HG03108 (cell line): ENCODE measurements around the gene GOSR1.
"Not testable (repeated sequence)": the region's sequence is repeated elsewhere in the genome, so short reads cannot be mapped to it uniquely, and the experiment has no call there.

Source experiments
- ATAC-seq: cut with Tn5 transposase; IDR thresholded peaks from one replicate; pipeline ENCODE4 v1.9.1; 2021; ENCODE audit warnings: moderate library complexity; ENCODE audit not compliant: unreplicated experiment

The GOSR1 gene

GRCh38 chr17:30505868-30506417 lies 28.7 kb downstream of the GOSR1 start:
- ATAC-seq = no peak

DNA sequence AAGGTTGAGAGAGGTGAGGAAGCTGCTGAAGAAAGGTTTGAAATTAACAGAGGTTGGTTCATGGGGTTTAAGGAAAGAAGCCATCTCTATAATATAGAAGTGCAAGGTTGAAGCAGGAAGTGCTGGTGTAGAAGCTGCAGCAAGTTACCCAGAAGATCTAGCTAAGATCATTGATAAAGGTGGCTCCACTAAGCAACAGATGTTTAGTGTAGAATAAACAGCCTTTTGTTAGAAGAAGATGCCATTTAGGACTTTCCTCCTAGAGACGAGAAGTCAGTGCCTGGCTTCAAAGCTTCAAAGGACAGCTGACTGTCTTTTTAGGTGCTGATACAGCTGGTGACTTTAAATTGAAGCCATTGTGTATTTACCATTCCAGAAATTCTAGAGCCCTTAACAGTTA lies 29.3 kb downstream of the GOSR1 start:
- no peak for ATAC-seq

- no peak for ATAC-seq
Observed at GRCh38 chr17:30513346-30513745, 36.1 kb downstream of the GOSR1 start.

DNA sequence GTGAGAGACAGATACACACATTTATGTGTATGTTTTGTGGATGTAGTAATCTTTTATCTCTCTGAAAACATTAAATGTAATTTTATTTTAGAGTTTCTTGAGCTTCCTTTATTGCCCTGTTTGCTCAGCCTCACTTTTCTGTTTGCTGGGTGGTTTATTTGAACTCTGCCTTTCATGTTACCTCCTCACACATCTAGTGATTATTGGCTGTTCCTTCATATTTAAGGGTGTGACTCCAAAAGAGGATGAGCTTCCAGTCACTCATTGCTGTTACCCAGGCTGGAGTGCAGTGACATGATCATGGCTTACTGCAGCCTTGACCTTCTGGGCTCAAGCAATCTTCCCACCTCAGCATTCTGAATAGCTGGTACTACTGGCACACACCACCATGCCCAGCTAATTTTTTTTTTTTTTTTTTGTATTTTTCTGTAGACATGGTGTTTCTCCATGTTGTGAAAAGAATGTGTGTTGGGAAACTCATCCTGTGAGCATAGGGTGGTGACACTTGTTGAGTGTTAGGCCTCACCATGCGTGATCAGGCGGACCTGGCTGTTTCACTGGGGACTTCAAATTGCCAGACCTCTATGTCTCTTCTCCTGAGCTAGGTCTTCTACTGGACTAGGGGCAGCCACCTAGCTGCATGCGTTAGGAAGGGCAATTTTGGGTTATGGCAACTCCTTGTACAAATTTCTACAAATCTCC lies 37.8 kb downstream of the GOSR1 start:
- ATAC-seq = no peak

- no peak for ATAC-seq
Observed at GRCh38 chr17:30517786-30518185, 40.6 kb downstream of the GOSR1 start.

DNA sequence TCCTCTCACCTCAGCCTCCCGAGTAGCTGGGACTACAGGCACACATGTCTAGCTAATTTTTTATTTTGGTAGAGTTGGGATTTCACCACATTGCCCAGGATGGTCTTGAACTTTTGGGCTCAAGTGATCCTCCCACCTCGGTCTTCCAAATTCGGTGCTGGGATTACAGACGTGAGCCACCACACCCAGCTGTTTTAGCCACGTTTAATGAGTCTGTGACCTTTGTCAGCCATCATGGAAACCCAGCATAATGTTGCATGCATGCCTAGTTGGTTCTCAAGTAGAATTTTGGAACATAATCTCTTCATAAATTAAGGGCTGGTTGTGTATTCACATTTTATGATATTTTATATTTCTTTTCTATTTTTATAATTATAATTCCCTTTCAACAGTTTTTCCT lies 42.0 kb downstream of the GOSR1 start:
- ATAC-seq = no peak

- ATAC-seq = no peak
Observed at GRCh38 chr17:30519707-30520106, 42.5 kb downstream of the GOSR1 start.

DNA sequence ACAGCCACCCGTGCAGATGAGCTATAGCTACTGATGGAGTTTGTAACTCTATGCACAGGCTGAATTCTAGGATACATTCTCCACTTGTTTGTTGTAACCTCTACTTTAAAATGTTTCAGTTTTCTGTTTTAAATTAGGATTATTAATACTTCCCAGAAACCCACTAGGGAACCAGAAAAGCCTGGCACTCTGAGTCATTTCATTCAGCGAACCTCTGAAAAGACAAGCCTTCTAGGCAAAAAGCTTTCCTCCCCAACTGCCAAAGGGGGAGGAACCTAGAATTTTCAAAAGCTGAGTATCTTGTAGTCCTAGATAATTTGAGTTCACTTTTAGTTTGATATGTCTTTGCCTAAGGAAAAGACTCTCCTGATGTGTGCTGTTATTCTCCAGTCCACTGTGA lies 43.2 kb downstream of the GOSR1 start:
- ATAC-seq = no peak

DNA sequence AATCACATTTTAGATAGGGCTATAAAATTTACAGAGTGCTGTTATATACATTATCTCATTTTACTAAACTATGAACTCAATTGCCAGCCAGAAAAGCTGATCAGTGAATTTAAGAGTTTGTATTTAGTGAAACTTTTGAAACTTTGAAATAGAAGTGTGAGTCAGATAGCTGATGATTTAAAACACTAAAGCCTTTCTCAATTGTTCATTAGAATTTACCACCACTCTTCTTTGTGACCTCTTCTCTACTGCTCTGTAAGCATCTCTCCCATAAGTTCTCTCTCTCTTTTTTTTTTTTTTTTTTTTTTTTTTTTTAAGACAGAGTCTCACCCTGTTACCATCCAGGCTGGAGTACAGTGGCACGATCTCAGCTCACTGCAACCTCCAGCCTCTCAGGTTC lies 43.7 kb downstream of the GOSR1 start:
- no peak for ATAC-seq

DNA sequence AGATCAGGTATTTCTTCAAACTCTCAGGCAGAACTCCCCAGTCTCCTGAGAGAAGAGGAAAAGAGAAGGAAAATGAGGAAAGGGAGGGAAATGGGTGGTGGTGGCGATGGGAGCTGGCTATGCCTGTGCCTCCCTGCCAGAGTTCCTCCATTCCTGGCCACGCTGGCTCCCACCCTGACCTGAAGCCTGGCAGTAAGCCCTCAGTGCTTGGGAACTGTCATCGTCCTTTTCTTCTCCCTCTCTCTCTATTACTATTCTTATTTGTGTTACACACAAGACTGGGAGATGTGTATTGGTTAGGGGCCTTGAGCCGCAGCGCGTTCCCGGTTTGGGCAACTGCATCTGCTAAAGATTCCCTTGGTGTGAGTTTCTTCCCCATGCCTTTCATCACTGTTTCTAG lies 44.6 kb downstream of the GOSR1 start:
- no peak for ATAC-seq

- ATAC-seq = not testable (repeated sequence)
Observed at GRCh38 chr17:30523236-30523635, 46.0 kb downstream of the GOSR1 start.

GRCh38 chr17:30524847-30525246 lies 47.6 kb downstream of the GOSR1 start:
- ATAC-seq = no peak

GRCh38 chr17:30526401-30526800 lies 49.2 kb downstream of the GOSR1 start:
- no peak for ATAC-seq

- ATAC-seq = not testable (repeated sequence)
Observed at GRCh38 chr17:30528701-30529100, 51.5 kb downstream of the GOSR1 start.

DNA sequence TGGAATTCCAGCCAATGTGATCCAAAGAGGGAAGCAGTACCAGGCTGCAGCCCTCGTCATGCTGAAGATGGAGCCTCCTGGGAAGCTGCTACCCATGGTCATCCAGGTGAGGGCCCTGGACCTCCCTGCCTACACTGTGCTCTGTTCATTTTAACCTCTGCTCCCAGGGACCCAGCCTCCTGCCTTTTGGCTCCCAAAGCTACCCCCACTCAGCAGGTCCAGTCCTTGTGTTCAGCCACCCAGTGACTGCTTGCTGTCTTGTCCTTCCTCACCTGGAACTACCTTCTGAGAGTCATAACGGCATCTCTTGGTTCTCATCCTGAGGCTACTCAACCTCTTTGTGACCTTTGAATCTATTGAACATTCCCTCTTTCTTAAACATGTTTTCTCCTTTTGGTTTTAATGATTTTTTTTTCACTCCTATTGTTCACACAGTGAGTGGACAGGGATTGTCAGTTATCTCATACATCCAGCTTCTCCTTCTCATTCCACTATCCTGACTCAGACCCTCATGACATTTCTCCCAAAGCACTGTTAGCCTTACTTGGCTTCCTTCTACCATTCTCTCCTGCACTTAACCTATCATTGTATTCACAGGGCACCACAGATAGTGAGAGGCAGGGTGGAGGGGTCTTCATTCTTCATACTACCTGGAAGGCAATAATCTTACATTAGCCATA lies 53.3 kb downstream of the GOSR1 start:
- ATAC-seq = no peak

DNA sequence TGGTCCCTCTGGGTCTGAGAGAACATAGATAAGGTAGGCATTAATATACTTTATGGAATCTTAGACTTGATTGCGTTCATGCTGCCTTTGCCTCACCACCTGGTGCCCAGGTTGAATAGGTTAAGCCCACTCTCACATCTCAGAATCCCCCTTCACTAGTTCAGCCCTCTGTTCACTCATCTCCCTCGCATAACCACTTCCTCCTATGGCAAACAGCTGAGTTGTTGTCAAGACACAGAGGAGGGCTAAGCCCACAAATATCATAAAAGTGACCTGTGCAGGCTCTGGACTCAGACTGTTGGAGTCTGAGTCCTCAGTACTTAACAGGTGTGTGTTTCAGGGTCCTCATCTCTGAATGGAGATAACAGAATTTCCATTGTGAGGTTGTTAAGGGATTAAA lies 55.7 kb downstream of the GOSR1 start:
- ATAC-seq = no peak

- no peak for ATAC-seq
Observed at GRCh38 chr17:30534298-30534697, 57.1 kb downstream of the GOSR1 start.

DNA sequence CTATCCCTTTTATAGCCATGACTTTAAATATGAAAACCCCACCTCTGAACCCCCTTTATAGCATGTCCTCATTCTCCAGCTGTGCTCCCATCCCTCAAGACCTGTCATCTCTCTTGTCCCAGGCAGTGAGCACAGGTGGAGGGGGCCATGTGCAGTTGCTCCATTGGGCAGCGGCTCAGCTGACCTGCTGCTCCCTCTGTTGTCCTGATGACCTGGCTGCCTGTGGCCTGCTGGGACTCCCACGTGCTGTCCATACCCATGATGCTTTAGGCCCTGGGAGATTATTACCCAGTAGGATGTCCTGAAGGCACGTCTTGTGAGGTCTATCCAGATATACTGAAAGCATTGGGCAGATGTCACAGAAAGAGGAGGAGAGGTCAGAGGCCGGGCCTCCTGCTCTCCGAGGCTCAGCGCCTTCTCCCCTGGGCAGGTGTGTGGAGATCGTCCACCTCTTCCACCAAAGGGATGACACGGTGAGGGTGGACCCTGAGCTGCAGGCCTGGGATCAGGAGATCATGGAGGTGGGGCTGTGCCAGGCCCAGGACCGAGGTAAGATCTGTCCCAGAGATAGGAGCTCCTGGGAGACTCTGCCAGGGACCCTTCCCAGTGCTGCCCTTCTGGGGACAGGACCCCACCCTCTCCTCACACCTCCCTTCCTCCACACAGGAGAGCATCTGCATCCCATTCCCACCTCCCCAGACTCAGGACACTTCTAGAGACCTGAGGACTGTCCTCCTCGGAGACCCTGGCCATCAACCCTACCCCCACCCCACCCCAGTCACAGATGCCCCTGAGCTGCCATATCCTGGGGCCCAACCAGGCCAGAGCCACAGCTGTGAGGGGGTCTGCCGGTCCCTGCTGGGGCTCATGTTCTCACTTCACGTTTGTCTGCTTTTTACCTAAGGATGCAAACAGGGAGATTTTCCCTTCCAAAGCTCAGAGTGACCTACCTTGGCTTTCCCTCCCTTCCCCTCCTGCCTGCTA lies 58.0 kb downstream of the GOSR1 start:
- ATAC-seq = no peak

DNA sequence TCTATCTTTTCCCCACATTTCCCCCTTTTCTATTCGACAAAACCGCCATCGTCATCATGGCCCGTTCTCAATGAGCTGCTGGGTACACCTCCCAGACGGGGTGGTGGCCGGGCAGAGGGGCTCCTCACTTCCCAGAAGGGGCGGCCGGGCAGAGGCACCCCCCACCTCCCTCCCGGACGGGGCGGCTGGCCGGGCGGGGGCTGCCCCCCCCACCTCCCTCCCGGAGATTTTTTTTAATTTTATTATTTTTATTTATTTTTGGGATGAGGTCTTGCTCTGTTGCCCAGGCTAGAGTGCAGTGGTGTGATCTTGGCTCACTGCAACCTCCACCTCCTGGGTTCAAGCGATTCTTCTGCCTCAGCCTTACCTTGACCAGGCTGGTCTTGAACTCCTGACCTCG lies 59.6 kb downstream of the GOSR1 start:
- ATAC-seq = not testable (repeated sequence)

GRCh38 chr17:30537667-30538066 lies 60.5 kb downstream of the GOSR1 start:
- ATAC-seq = not testable (repeated sequence)

DNA sequence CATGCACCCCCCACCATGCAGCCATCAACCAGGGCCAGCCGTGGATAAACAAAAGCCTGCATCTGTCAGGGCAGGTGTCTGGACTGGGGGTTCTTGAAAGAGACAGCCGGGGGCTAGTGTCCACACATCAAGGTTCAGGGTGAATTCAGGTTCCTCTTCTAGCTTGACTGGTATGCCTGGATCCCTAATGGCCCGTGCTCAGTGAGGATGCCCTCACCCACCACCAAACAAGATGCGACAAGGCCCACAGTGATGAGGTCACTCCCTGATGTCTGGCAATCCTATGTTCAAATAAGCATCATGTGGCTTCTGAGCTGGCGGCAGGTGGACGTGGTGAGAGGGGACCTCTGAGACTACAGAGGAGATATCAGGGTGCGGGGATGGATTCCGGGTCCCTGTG lies 64.6 kb downstream of the GOSR1 start:
- ATAC-seq = no peak
